Prostate gland (tissue), 2 donors: ENCODE measurements around the gene SRRM2. TPM values are rescaled to one million over a fixed set of nuclear protein-coding genes. Genes with fewer than 3 reads are reported as not detected.

Experiments
- DNase-seq: peaks from one replicate; pipeline ENCODE4 v3.0.0-alpha.2; 2019; ENCODE audit warnings: low spot score
- H3K27ac ChIP-seq, 2 donors: fragments of 200-600 bp; sonication (generic); 2 replicates each; pipeline ENCODE4 v1.5.1; 2017 to 2019
- H3K27me3 ChIP-seq: fragments of 200-600 bp; sonication (generic); replicated peaks from 2 replicates; pipeline ENCODE4 v1.5.1; 2019; ENCODE audit not compliant: insufficient read depth
- H3K36me3 ChIP-seq, 2 donors: fragments of 200-600 bp; sonication (generic); 1 replicate in 1 of 2; 2 replicates in 1 of 2; pipeline versions ENCODE4 v1.5.1 to v1.8.1; 2017 to 2019
- H3K4me1 ChIP-seq: fragments of 200-600 bp; sonication (generic); replicated peaks from 2 replicates; pipeline ENCODE4 v1.5.1; 2019
- H3K4me3 ChIP-seq, 2 donors: fragments of 200-600 bp; sonication (generic); 2 replicates each; pipeline ENCODE4 v1.5.1; 2017 to 2019
- H3K9me3 ChIP-seq: fragments of 200-600 bp; sonication (generic); 2 replicates; pipeline ENCODE4 v1.5.1; 2017
- CTCF ChIP-seq, 4 experiments: fragments of 200-600 bp in 2 of 4; fragments of 450-650 bp in 2 of 4; sonication (generic) in 2 of 4; IDR thresholded peaks; 1 replicate in 3 of 4; 2 replicates in 1 of 4; pipeline ENCODE4 v1.5.1; 2016 to 2019; ENCODE audit warnings: antibody characterized with exemption in 4 of 4, mild to moderate bottlenecking in 2 of 4, moderate library complexity in 2 of 4
- POLR2A ChIP-seq: fragments of 450-650 bp; IDR thresholded peaks from one replicate; pipeline ENCODE4 v1.6.1; 2016; ENCODE audit warnings: antibody characterized with exemption, mild to moderate bottlenecking
- POLR2AphosphoS5 ChIP-seq: sonication (generic); formaldehyde crosslinking; IDR thresholded peaks from one replicate; pipeline ENCODE4 v1.6.1; 2017; ENCODE audit warnings: antibody characterized with exemption
- WGBS: methylation state at CpG from one replicate; pipeline ENCODE4 v1.1.5; 2018; 5-methylcytosine and 5-hydroxymethylcytosine counted together
- intact Hi-C: fragments of 100-400 bp; cut with DNase I; formaldehyde crosslinking; loops from one replicate; pipeline ENCODE4 v1.14.2; 2022
- total RNA-seq, 2 donors: library from RNA; depleted of rRNA; stranded (reverse); fragments of >200 nt; gene quantifications; one replicate each; pipeline ENCODE4 v1.1.0, GENCODE V29; 2016

Gene SRRM2
- total RNA-seq, 2 donors from 2014 or later: 287 to 714 TPM

- WGBS: 89% methylated on average over 7 of the region's 7 CpGs
- intact Hi-C loops: no loop called here
These were observed 24.4 kb upstream of the SRRM2 start for GRCh38 chr16:2728034-2728433.

GRCh38 chr16:2734844-2735515, 17.5 kb upstream of the SRRM2 start:
- H3K27ac ChIP-seq: no peak overlapping the region
- H3K4me3 ChIP-seq: no peak overlapping the region
- WGBS: 83% methylated on average over 10 of the region's 10 CpGs
- no peaks in the 10 kb centered on the region for H3K9me3 ChIP-seq
- no peaks in the 10 kb centered on the region for H3K27me3 ChIP-seq
- H3K4me1 ChIP-seq: no peaks in the 10 kb centered on the region
- TF ChIP-seq CTCF (IDR thresholded peaks at IDR 0.05) (no peak), POLR2A (no peak), POLR2AphosphoS5 (no peak)
- H3K36me3 ChIP-seq: no peaks in the 10 kb centered on the region
- DNase-seq: no peak
- intact Hi-C loops: no loop called here

More at GRCh38 chr16:2728034-2728433, 24.4 kb upstream of the SRRM2 start:
- Histone ChIP-seq H3K9me3 (no peaks in the 10 kb centered on the region), H3K36me3 (no peaks in the 10 kb centered on the region), H3K27me3 (no peaks in the 10 kb centered on the region), H3K4me3 (no peak overlapping the region), H3K27ac (no peak overlapping the region), H3K4me1 (no peaks in the 10 kb centered on the region)
- DNase-seq: no peak
- TF ChIP-seq POLR2AphosphoS5: no peak
- TF ChIP-seq CTCF (IDR thresholded peaks at IDR 0.05): no peak
- TF ChIP-seq POLR2A: no peak

DNA sequence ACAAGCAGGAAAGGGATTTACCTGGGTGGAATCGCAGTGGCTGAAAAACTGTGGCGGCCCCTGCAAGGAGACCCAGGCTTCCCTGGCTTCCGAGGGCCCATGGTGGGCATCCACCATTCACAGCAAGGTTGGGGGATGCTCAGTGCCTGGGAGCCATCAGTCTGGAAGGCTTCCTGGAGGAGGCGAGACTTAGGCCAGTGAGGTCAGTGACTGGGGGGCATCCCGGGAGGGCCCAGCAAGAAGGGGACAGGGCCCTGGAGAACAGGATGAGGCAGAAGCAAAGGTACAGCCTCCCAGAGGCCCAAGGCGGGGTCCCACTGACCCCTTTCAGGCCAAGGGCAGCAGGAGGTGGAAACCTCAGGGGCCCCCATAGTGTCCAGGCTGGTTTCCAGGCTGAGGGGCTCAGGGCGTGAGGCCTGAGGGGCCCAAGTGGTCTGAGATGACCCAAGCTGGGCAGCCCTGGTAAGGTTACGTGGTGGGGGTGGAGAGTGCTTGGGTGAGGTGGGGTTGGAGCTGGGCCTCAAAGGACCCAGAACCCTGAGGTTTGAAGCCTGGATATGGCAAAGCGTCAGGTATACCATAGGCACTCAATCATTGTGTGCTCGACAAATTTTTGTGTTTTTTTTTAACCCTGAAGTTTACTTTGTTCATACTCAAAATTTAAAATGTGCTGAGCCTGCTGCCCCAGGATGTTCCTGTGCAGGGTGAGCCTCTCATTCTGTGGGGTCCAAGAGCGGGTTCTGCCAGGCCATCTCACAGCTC, 15.8 kb upstream of the SRRM2 start:
- H3K27me3 ChIP-seq: no peaks in the 10 kb centered on the region
- H3K4me3 ChIP-seq: no peak overlapping the region
- 85% methylated on average over 11 of the region's 11 CpGs for WGBS
- no peaks in the 10 kb centered on the region for H3K9me3 ChIP-seq
- TF ChIP-seq CTCF (IDR thresholded peaks at IDR 0.05) (no peak), POLR2AphosphoS5 (no peak)
- intact Hi-C loops: no loop called here
- no peaks in the 10 kb centered on the region for H3K36me3 ChIP-seq
- no peak overlapping the region for H3K27ac ChIP-seq
- DNase-seq: no peak
- H3K4me1 ChIP-seq: no peaks in the 10 kb centered on the region

DNA sequence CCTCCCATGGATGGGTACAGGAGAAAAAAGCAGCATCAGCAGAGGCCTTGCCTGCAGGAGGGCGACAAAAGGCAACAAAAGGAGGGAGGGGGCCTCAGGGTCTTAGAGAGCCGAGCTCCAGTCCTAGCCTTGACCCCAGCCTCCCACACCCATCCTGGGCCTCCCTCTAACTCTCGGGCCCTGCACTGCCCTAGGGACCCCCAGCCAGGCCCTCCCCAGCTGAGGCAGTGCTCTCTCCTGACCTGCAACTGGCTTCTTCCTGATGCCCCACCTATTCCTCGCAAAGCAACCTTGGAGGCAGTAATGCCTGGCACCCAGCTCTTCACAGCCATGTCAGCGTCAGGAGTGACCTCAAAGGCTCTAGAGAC, 15.2 kb upstream of the SRRM2 start:
- TF ChIP-seq POLR2A (no peak), POLR2AphosphoS5 (no peak), CTCF (IDR thresholded peaks at IDR 0.05) (no peak)
- Histone ChIP-seq H3K27ac (no peak overlapping the region), H3K27me3 (no peaks in the 10 kb centered on the region), H3K9me3 (no peaks in the 10 kb centered on the region), H3K4me3 (no peak overlapping the region), H3K36me3 (no peaks in the 10 kb centered on the region), H3K4me1 (no peaks in the 10 kb centered on the region)
- intact Hi-C loops: no loop called here
- 77% methylated on average over 5 of the region's 5 CpGs for WGBS
- DNase-seq: no peak

DNA sequence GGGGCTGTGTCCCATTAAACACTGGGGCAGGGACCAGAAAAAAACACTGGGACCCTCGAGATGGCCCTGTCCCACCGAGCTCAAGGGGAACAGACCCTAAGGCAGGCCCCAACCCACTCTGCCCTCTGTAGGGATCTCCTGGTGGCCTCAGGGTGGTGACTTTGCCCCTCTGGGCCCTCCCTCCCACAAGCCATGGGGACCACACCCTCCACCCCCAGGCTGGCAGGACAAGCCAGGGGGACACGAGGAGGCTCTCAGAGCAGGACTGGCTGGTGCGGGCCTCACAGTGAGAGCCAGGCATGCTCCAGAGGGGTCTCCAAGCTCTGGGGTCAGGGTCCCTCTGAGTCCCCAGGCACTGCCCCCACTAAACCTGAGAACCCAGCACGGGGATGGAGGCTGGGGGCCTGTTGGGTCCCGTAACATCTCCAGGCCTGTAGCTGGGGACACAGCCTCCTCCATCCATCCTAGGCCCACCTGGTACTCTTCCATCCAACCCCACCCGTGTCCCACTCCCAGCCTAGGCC, 14.5 kb upstream of the SRRM2 start:
- H3K27me3 ChIP-seq: no peaks in the 10 kb centered on the region
- no peak overlapping the region for H3K4me3 ChIP-seq
- TF ChIP-seq POLR2A (no peak), POLR2AphosphoS5 (no peak), CTCF (IDR thresholded peaks at IDR 0.05) (no peak)
- H3K4me1 ChIP-seq: no peaks in the 10 kb centered on the region
- no peak overlapping the region for H3K27ac ChIP-seq
- H3K9me3 ChIP-seq: no peaks in the 10 kb centered on the region
- intact Hi-C loops: no loop called here
- H3K36me3 ChIP-seq: no peaks in the 10 kb centered on the region
- 68% methylated on average over 7 of the region's 7 CpGs for WGBS
- DNase-seq: no peak
